Stimulated activated CD4-positive, alpha-beta T cell treated with anti-CD3 and anti-CD28 coated beads, Interleukin-2, amount 100 ng/mL, for 48 hours (primary cell): ENCODE results near the gene GRB7.
A peak's percentile ranks its signal among the peaks of the same experiment; 100 is the strongest.

Experiments used
- DNase-seq, 2 donors: peaks; one replicate each; pipeline ENCODE4 v3.0.0-alpha.2; 2020

GRB7 gene

GRCh38 chr17:39775031-39775430, 37.3 kb downstream of the GRB7 start:
- DNase-seq = no peak

- DNase-seq = no peak
Measured at GRCh38 chr17:39776252-39776651, 38.5 kb downstream of the GRB7 start.

GRCh38 chr17:39777534-39778365, 40.0 kb downstream of the GRB7 start:
- no peak for DNase-seq

GRCh38 chr17:39781031-39781860, 43.5 kb downstream of the GRB7 start:
- no peak for DNase-seq

- DNase-seq = no peak
Measured at GRCh38 chr17:39781861-39782213, 44.1 kb downstream of the GRB7 start.

- DNase-seq = no peak
Measured at GRCh38 chr17:39782481-39782880, 44.7 kb downstream of the GRB7 start.

- no peak for DNase-seq
Measured at GRCh38 chr17:39782980-39783379, 45.2 kb downstream of the GRB7 start.

GRCh38 chr17:39787041-39787440, 49.3 kb downstream of the GRB7 start:
- DNase-seq = no peak

GRCh38 chr17:39787743-39788484, 50.2 kb downstream of the GRB7 start:
- no peak for DNase-seq

GRCh38 chr17:39791111-39791992, 53.6 kb downstream of the GRB7 start:
- peak in 1 of 2 donors; percentile 37 for DNase-seq

GRCh38 chr17:39792526-39793221, 54.9 kb downstream of the GRB7 start:
- DNase-seq = no peak

GRCh38 chr17:39793301-39793872, 55.6 kb downstream of the GRB7 start:
- DNase-seq = no peak

GRCh38 chr17:39794249-39794970, 56.7 kb downstream of the GRB7 start:
- DNase-seq = no peak
